ENCODE results near the gene ZNF366.

Gene ZNF366

DNA sequence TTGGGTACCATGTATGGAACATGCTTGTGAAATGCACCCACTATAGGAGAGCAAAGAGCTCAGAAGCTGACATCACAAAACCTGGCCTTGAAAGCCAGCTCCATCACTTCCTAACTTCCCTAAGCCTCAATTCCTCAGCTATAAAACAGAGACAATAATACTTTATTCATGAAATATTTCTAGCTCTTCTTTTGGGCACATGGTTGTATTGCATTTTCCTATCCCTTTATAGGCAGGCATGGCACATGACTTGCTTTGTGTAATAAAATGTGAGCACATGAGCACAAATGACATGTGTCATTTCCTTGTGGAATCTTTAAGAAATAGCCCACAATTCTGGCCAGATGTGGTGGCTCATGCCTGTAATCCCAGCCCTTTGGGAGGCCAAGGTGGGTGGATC lies 18.5 kb downstream of the ZNF366 start:
- no peak for DNase-seq

DNA sequence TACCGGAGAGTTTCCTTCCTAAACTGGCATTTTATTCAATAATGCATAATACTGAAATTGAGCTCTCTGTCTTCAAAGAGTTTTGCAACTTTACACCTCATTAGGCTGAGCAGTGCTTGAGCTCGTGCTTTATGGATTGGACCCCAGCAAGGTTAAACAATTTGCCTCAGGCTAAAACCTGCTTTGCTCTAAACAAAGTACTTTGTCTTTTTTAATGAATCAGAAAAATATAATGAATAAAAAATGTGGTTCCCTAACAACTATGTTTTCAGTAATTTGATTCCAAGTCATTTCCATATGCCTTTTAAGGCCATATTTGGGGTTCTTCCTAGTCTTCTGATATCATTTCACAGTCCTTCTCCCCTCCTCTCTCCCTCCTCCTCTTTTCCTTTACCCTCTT lies 20.0 kb downstream of the ZNF366 start:
- DNase-seq = no peak

DNA sequence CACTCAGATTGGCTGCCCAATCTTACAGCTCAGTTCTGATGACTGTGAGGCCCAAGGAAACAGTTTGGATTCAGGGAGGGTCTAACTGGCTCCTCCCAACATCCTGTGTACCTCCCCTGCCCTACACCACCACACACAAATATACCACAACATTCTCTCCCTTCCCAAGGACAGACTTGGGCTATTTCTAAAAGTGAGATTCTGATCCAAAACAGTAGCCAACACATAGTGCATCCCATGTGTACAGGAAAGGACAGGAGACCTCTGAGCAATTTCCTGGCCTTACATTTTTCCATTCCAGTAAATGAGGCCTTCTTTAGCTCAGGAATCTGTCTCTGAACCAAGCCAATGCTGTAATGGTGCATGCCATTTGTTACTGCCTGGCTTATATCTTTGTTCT lies 20.8 kb downstream of the ZNF366 start:
- no peak for DNase-seq

DNA sequence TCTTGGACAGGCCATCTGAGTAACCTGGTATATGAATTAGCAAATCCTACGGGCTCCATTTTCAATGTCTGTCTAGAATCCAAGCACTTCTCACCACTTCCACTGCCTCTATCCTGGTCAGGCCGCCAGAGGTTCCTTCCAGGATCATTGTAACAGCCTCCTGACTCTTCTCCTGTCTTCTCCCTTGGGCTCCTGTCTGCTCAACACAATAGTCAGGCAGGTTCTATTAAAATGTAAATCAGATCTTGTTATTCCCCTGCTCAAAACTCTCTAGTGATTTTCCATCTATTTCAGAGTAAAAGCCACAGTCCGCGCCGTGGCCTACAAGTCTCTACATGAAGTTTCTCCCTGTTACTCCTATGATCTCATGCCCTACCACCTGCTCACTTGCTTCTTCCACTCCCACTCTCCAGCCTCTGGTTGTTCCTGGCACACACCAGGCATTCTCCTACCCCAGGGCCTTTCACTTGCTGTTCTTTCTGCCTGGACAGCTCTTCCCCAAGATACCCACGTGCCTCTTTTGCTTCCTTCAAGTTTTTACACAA lies 21.7 kb downstream of the ZNF366 start:
- no peak for DNase-seq

DNA sequence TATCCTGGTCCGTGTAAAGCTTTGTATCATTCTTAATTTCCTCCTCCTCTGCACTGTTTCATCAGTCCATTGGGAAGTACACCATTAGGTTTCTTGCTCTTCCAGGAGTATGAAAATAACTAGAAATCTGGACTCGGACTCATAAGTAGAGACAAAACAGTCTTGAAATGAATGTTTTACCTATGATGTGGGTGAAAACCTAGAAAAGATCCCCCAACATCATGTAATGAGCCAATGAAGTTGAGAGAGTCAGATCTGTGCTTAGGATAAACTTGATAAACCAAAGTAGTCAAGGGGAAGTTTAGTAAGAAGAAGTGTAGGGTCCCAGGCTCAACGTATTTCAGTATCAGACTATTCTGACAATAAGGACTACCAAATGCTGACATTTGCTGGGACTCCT lies 25.2 kb downstream of the ZNF366 start:
- DNase-seq = no peak

DNA sequence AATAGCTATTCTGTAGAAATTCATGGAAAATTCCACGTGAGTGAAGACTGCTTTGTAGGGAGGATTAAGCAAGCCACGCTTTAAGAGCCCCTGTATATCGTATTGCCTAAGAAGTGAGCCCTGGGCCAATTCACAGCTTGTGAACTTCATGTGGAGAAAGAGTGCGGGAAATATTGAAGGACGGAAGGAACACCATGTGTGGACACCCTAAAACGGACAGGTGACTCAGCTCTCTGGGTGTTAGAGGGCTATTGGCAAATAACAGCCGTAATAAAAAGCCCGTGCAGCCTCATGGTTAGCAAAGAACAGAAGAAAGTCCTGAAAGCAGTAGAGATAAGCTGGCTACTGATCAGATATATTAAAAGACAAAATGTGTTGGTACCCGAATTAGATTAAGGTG lies 26.4 kb downstream of the ZNF366 start:
- no peak for DNase-seq

DNA sequence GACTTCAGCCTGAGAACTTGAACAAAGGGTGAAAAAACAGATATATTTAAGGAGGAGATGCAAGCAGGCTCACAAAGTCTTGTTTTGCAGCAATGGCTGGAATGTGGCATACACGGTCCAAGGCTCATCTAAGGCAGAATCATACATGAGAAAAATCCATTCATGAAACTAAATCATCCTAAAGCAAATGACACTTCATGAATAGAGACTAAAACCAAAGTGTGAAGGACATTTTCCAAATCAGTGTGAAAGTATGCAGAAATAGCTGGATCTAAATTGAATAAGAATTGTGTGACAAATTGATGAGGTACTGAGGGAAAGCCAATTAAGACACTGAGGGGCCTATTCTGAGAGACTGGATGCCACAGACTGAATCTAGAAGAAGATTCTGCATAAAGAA lies 27.3 kb downstream of the ZNF366 start:
- no peak for DNase-seq

DNA sequence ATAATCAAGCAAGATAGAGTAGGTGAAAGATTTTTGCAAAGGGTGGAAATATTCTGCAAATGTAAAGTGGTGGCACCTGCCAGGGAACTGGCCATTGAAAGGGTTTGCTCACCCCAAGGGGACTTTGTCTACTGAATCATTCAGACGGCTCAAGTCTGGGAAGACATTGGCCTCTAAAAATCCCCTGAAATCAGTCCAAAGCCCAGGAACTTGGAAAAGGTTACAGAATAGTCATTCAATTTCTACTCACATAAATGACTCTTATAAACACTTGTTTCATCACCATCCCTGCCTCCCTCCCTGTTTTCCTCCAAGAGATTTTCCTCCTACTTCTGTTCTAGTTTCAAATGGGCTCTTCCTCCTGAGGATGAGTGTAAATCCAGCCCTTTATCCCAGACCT lies 28.5 kb downstream of the ZNF366 start:
- no peak for DNase-seq

DNA sequence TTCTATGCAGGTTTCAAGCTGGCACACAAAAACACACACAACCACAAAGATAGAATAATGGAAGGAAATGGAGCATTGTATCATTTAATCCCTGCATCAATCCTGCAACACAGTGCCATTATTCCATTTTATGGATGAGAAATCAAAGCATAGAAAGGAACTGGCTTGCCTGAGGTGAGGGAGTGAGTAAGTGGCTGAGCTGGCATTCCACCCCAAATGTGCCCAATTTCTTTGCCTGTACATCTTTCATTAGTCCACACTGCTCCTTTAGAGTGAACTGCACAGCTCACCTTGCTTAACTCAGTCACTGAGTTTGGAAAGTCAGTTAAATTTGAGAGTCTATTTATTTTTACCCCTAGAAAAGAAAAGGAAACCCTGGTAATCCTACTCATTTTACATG lies 28.9 kb downstream of the ZNF366 start:
- DNase-seq = no peak

DNA sequence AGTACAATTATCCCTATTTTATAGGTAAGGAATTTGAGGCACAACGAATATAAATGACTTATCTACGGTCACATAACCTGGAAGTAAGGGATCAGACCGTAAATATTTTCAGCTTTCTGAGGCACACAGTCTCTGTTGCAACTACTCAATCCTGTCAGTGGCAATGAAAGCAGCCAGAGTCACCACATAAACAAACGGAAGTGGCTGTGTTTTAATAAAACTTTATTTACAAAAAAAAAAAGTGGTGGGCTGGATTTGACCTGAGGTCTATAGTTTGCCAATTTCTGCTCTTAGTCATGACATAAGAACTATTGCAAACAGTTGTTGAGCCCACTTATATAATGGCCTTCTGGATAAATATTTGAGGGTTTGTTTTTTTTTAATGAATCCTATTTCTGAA lies 29.6 kb downstream of the ZNF366 start:
- DNase-seq = no peak

DNA sequence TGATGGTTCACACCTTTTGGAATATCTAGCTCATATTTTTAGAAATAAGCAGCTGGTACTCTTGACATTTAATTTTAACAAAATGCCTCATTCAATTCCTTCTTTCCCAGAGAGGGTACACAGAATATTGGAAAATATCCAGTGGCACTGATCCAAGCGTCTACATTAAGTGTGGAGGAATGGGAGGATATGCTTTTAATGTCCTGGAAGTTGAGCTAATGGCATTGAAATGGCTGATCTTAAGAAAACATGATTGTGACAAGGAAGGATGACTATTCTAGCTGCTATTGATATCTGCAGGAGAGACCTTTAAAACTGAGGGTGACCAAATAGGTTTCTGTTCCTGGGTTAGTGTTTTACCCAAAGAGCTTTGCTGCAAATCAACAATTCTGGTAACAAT lies 30.0 kb downstream of the ZNF366 start:
- no peak for DNase-seq

DNA sequence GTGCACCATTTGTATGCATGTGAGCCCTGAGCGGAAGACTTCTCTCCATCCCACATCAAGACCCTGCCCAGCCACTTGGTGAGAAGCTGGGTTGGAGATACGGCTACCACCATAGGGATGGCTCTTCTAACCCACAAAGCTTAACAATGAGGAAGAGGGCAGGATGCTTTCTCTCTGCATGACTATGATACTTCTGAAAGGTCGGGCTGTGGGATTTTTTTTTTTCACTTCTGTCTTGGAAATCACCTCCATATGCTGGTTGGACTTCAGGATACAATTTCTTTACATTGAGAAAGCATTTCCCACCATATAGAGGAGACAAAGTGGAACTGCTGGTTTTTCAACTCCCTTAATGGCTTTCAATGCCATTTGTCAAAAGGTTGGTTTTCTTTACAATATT lies 30.5 kb downstream of the ZNF366 start:
- no peak for DNase-seq

DNA sequence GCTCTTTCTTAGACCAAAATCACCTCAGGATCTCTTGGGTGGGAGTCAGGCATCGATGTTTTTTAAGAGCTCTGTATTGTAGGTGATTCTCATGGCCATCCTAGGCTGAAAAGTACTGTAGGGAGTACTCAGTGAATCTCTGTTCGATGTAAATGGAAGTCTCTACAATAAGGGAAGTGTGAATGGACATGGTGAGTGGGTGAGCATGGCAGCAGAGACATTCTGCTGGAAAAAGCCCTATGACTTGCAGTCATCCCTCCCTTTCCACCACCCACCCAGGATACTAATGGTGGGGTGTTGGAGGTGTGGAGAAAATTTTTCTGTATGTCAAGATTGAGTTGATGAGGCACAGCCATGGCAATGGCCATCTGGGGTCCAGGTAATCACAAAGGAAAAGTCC lies 30.9 kb downstream of the ZNF366 start:
- no peak for DNase-seq

DNA sequence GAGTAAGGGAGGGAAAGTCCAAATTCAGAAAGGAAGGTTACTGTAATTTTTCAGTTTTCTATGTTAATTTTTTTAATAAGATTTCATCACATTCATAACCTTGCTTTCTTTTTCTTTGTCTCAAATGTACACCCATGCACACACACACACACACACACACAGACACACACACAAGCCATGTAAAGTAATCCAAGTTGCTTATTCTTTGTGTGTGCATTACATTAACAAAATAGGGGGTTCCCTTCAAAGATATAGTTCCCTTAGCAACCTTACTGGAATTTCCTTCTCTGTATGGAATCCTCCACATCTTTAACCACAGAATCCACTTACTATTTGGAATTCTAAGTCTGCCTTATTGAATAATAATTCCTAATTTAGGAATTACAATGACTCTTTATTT lies 32.7 kb downstream of the ZNF366 start:
- DNase-seq = no peak

DNA sequence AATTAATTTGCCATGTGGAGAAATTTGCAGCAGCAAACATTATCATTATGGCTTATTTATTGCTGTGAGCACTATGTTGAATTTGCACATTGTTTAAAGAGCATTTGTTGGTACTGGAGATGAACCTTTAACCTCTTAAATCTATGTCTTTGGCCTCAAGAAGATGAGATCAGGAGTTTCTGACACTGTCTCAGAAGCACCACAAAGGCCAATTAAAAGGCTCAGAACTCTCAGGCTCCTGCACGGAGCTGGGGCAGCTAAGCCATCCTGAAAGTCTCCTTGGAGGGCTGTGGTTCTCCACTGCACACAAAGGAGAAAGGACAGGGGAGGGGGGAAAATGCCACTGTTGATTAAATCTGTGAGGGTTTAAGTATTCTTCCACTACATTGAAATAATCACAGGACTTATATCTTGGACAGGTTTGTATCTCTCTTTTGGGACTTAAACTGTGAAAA lies 33.1 kb downstream of the ZNF366 start:
- no peak for DNase-seq

DNA sequence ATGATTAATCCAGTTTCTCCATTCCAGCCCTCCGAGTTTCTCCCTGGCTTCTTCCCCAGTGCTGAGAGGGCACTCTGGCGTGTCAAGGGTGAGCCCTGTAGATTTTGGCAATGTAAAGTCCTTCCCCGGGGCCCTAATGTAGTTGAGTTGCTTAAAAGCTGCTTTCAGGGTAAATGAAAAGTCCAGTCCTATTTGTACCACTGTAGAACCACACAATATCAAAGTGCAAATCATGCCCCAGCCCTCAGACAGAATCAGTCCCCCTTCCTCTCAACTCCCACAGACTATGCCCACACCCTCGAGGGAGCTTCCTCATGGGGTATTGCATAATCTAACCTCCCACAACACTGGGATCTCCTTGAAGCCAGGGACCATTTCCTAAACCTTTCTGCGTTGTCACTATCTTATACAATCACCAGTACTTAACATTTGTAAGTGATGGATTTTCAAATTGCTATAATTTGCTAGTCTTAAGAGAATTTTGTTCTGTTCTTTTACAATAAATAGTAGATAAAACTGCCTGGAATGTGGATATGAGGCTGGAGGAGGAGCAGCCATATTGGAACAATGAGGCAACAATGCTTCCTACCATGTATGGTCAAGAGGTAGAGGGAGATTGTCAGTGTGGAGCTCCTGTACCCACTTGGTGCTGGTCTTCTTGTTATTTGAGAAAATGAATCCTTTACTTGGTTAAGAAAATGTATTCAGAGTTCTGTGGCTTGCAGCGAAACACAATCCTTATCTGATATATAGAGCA lies 34.4 kb downstream of the ZNF366 start:
- no peak for DNase-seq

DNA sequence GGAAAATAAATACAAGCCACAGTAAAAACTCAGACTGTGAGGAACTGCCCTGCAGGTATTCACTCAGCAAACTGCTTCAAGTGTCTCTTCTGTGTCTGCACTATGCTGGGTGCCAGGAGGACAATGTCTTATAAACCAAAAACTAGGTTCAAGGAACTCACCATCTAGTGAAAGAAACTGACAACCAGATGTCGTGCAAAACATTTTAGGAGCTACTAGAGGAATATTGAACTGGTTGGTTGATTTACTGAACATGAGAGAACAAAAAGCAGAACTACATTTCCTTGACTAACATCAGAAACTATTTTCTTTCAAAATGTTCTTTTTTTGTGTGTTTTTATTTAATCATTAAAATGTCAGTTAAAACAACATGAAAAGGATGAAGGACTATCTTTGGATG lies 35.2 kb downstream of the ZNF366 start:
- DNase-seq = no peak

DNA sequence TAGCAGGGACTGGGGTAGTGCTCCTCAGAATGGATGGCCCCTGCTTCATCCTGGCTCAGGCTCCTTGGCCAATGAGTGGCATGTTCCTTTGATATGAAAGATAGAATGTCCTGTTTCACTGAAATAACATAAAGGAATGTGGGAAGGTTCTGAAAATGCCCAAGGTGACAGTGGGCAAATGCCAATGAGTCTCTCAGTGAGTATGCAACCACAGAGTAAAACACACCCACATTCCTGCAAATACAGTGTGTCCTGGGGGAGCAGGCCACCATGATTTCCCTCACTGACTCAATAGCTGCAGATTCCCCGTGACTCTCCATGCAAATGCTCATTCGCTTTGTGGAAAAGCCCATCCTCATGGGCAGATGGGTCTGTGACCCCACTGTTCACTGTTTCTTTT lies 36.4 kb downstream of the ZNF366 start:
- no peak for DNase-seq

DNA sequence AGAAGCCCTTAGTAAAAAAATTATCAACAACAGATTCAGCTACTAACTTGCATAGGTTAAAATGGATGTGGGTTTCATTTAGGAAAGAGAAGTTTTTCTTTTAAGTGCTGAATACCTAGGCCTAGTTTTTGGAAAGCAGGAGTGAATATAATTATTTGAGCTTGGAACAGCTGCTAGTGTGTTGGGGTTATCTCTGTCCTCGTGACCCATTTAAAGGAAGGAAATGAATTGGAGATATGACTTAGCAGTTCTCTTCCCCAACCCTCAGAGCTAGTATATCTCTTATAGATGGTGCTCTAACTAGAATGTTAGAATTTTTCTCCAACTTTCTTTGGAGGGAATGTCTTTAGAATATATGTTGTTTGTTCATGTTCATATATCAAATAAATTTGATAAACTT lies 38.6 kb downstream of the ZNF366 start:
- DNase-seq = no peak

DNA sequence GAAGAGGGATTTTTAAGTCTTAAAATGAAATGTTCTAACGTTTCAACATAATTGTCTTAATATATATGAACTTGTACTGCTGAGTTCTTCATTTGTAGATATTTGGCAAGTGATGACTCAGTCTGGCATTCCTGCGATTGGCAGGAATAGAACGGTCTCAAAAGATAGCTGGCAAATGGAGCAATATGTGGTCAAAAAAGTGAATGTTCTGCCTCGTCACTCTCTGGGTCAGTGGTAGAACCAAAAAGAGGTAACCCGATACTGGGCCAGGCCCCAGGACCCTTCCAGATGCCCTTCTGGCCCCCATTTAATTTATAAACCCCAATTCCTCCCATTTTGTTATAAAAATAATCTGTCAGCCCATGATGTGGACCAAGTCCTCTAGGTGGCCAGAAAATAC lies 39.2 kb downstream of the ZNF366 start:
- no peak for DNase-seq

DNA sequence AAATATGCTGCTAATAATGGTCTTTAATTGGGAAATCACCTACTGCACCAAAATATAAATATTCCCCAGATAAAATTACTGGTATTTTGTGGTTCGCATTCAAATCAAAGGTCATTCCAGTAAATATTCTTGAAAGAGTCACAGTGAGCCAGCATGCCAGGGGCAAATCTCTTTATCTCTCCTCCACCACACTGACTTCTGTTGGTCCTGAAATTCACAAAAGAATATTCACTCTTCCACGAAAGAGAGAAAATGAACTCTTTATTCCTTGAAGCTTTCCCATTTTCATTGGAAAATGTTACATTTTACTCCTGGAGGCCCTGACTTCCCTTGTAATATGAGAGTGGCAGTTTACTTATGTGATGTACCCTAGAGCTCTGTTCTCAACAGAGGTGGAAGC lies 39.7 kb downstream of the ZNF366 start:
- no peak for DNase-seq

DNA sequence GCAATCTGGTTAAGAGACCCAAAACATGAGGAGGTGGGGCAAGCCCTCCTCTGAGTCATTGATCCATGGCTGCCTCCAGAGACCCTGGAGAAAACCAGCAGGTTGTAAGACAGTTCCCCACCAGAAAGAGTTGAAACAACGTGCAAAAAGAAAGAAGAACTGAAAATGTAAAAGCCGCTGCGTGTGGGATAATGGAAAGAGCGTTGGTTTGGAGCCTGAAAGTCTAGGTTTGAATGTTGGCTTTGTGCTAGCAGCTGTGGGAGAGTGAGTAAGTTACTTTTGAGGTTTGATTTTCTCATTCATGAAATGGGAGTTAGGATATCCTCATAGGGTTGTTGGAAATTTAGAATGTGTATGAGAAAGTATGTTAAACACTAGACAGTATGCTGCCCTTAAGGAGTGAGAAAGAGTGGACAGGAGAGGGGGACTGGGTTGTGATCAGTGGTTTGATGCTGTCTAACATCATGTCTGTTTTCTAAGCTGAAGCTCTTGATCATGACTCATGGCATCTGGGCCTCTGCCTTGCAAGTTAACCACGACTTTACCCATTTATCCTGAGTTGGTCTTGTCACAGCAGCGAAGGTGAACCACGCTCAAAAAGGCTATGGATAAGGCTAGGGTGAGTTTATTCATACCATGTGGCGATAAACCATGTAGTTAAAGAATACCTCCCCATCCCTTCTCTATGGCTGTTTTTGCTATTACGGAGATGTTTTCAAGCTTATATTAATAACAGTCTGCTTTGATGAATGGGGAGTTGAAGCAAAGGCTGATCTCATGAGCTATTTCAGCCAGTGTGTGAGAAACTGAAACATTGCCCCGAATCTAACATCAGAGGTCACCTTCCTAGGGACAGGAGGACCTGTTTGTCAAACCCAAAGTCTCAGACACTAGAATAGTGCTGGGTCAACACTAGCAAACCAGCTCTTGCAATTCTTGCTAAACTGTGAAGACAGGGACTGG lies 41.3 kb downstream of the ZNF366 start:
- DNase-seq = no peak

DNA sequence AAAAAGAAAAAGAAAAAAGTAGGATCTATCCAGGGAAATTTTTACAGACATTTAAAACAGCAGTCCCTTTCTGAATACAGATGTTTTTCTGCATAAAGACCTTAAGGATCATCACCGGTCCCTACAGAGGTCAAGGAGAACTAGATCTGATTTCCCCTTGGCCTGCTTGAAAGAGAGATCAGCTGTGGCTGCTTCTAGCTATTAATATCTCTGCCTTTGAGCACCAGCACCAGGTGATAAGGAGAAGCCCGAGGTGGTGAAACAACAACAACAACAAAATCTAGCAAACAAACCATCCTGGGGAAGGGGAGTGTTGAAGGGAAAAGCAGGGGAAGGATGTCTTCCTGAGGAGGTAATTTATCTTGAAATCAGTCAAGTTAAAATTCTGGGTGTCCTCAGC lies 42.1 kb downstream of the ZNF366 start:
- no peak for DNase-seq

DNA sequence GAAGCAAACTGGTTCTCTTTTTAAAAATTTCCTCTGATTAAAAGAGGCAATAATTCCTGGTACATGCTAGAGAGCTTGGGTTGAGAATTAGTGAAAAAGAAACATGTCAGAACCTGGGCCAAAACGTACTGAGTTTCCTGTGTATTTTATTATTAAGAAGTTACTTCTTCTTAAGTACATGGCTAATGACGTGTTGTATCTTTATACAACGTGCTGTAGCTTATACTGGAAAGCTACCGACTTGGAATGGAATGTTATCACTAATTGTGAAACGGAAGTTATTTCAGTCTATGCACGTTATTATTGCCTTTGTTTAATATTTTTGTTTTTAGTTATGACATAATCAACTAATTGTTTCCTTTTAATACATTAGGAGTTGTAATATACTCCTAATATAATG lies 43.1 kb downstream of the ZNF366 start:
- no peak for DNase-seq
